Stimulated activated CD4-positive, alpha-beta T cell treated with anti-CD3 and anti-CD28 coated beads, TNF-alpha, amount 100 ng/mL, for 4 hours (primary cell): Measurements from ENCODE around the gene HOTAIR.

Experiments used
- DNase-seq, 3 experiments: peaks; one replicate each; pipeline ENCODE4 v3.0.0-alpha.2; 2020; ENCODE audit warnings: low read depth in 3 of 3

The HOTAIR gene

DNA sequence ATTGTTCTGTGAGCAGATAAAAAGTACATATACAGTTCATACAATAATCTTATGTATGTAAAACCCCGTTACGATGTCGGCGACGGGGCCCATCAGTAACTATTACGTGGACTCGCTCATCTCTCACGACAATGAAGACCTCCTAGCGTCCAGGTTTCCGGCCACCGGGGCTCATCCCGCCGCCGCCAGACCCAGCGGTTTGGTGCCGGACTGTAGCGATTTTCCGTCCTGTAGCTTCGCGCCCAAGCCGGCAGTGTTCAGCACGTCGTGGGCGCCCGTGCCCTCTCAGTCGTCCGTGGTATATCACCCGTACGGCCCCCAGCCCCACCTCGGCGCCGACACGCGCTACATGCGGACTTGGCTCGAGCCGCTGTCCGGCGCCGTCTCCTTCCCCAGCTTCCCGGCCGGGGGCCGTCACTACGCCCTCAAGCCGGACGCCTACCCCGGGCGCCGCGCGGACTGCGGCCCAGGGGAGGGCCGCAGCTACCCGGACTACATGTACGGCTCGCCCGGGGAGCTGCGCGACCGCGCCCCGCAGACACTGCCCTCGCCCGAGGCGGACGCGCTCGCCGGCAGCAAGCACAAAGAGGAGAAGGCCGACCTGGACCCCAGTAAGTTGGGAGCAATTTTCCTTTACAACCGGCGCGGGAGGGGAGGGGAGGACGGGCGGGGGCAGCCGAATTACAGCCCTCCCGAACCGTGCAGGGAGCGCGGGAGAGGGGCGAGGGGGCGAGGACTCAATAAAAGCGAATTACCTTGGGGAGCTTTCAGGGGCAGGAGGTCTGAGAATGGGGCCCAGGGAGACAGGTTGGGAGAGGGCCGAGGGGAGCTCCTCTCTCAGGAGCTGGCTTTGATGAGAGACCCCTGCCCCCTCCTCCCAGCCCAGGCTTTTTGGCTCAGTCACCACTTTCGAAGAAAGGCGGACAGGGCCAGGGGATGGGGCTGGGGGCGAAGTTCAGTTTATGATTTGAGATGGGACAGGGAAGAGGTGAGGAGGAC, 25.7 kb upstream of the HOTAIR start, which contains the start of gene HOXC9:
Gene HOXC9 (plus strand): TSS at position 46 of the 999 bp plus-strand sequence. CDS start 28 bp downstream, at position 74.
- DNase-seq: no peak

GRCh38 chr12:53999559-54000115, 24.9 kb upstream of the HOTAIR start:
- DNase-seq: no peak

DNA sequence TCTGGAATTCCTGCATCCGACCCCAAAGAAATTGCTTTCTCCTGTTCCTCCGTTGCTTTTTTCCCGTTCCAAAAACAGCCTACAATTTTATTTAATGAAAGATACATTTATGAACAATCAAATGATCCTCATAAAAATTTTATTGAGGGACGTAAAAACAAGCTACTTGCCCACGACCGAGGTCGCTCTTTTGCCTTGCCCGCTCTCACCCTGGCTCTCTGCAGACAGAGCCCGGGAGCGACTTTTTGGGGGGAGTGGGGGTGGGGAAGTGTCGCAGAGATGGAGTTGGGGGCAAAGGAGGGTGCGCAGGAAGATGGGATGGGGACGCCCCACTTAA, 24.1 kb upstream of the HOTAIR start:
- DNase-seq: no peak

- DNase-seq: no peak
These were observed 23.6 kb upstream of the HOTAIR start for GRCh38 chr12:53998110-53998899.

- DNase-seq: no peak
These were observed 22.7 kb upstream of the HOTAIR start for GRCh38 chr12:53997204-53998109.

GRCh38 chr12:53996240-53997203, 21.8 kb upstream of the HOTAIR start:
- DNase-seq: no peak

DNA sequence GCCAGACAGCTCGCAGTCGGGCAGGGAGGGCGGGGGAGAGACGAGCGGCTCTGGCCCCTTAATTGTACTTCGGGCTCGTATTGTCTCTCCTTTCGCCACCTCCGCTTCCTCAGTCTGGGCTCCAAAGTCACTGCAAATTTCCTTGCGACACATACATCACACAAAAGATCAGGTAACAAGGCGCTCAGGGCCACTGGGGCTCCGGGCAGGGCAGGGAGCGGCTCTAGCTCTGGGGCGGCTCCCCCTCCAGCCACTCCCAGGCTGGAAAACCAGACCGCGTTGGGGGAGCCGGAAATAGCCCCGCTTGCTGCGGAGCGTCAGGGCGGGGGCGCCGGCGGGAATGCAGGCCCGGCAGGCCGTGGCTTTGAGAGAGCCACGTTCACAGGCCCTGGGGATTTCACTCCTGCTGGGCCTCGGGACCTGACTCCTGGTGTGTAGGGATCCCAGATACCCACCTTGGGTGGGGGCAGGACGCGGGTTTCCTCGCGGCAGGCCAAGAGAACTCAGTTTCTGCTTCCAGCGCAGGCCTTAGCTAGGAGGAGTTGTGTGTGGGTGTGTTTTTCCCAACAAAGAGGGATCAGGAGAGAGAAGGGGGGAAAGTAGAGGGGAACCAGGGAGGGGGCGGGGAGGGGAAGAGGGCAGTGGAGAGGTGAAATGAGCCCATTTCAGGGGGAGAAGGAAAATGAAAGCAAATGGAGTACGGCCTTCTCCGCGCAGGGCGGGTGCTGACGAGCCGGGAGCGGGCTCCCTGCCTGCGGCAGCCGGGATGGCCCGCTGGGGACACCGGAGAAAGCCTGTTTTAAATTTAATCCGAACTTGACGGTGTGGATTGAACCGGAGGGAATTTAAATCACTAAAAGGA, 20.9 kb upstream of the HOTAIR start:
- DNase-seq: no peak

GRCh38 chr12:53995002-53995377, 20.2 kb upstream of the HOTAIR start:
- no peak for DNase-seq

DNA sequence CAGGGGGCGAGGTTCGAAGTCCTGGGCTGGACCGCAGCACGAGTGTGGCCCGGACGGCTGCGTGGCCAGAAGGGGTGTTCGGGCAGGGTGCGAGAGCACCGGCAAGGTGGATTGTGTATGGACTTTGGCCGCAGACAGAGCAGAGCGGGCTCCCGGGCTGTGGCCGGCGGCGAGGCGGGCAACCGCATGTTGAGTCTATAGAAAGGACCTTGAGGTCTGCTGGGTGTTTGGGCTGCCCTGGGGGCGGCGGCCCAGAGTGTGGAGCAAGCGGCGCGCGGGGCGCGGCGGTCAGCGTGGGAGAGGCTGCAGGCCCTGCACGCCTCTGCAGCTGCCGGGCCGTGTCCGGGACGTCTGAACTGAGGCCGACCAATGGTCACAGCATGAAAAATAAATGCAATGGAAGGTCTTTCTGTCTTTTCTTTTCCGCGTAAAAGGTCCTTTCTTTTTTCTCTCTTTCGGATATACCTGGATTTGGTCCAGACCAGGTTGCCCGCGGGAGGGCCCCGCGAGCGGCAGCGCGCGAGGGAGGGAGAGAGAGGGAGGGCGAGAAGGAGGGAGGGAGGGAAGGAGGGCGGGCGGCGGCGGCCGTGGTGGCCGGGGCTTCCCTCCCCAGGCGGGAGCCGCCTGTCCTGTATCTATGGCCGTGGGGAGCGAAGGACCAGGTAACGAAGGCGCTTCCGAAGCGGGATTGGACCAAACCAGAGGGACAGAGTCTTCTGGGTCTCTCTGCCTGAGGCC, 19.7 kb upstream of the HOTAIR start:
- DNase-seq: no peak

DNA sequence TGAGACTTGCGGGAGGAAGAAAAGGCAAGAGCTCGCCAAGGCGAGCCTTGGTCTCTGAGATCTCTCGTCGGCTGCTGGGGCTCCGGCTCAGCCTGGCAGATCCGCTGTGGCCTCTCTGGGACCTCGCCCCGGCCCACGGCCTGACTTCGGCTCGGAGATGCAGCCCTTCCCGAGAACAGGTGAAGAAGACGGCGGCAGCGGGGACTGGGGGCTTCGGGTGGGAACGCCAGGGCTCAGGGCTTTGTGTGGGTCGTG, 19.2 kb upstream of the HOTAIR start:
- DNase-seq: no peak

DNA sequence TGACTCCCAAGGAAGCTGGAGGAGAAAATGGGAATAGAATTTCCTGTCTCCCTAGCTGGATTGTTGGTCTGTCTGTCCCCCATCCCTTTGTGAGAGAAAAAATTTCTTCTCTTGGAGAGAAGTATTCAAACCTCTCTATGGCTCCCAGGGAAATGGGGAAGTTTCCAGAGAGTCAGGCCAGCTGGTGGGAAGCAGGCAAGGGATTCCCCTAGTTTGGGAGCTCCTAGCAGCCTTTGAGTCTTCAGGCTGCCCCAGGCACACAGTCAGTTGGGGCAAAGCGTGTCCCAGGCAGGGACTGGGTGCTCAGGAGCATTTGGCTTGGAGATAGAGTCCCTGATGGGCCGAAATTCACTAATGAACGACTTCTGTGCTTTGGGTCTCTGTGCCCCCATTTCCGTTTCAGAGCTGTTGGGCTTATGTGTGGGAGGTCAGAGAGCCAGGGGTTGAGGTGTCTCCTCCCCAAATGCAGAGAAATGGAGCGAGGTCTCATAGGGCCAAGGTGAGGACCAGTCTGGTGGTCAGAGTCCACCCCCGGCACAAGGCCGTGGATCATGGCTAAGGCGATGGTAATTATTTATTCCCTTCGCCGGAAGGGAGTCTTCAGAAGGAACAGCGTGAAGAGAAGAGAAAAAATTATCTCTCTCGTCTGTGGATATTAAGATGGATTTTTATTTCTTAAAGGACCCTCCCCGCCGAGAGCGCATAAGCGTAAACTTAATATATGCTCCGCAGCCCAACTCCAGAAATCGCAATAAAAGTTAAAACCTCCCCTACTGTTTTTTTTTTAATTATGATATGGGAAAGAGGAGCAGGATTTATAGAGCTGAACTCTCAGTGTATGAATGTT, 18.6 kb upstream of the HOTAIR start:
- DNase-seq: no peak

DNA sequence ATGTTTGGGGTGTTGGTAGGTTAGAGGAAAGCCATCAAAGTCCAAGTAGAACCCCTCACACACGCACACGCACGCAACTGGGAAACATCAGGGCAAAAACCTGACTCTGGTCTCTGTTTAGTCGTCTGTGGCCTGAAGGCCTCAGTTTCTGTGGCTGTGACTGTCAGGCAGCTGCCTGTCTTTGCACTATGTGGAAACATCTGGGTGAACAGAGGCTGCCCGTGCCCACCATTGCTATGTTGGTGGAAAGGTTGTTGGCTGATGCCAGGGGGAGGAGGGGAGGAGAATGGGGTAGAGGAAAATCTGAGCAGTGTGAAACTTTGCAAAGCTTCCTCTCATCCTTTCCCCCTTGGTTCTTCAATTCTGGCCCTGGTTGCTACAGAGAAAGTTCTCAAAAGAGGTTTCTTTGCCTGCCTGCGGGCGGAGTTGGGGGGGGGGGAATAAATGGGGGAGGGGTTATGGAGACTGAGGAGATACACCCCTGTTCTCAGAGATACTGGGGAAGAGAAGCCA, 17.7 kb upstream of the HOTAIR start:
- DNase-seq: no peak

DNA sequence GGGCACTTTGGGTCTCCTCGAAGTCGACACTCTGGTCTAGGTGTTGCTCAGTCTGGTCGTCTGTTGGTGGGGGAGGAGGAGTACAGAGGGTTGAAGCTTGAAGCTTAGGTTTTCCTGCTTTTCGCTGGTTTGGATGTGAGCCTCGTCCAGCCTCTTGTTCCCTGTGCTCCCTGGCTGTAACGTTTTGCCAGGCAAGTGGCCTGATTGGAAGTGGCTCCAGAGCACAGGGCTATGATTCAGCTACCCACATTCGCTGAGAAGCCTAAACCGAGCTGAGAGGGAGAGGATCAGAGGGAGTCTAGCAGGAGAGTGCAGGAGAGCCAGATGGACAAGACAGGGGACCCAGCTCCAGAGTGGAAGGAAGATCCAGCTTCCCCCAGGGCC, 16.3 kb upstream of the HOTAIR start:
- no peak for DNase-seq

DNA sequence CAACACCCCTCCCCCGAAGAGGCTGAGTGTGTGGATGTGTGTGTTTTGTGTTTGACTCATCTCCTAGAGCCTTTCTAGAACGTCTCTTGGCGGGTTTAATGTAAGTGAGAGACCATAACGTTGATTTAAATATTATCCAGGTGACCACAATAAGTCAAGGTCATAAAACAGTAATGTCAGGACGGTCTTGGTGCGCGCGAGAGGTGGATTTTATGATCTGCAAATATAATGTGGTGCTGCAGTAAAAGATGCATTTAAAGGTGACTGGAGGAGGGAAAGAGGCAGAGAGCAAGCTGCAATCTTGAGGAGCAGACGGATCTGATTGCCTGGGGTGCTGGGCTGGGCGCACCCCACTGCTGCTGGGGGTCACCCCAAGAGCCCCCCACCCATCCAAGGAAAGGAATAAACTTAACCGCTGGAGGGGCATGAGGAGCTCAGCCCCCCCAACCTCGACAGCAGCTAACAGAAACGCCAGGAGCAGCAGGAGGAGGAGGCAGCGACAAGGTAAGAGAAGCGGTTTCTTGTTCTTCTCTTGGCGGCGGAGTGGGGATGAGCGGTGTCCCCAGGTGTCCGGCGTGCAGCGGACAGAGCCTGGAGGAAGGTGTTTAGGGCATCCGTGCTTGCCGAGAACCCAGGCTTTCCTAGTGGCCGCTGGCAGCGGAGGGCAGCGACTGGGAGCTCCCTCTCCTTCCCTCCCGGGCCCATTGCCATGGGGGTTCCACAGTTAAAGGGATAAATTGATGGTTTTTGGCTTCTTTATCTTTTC, 15.7 kb upstream of the HOTAIR start:
- no peak for DNase-seq

GRCh38 chr12:53989227-53990113, 14.7 kb upstream of the HOTAIR start:
- DNase-seq: no peak
